K562 (cell line): Measurements from ENCODE around the gene ITPKB. TPM values are rescaled to one million over a fixed set of nuclear protein-coding genes. Genes with fewer than 3 reads are reported as not detected.

Experiments
- ATAC-seq: fragments of 200-7000 bp; cut with Tn5 transposase; 3 replicates; pipeline ENCODE4 v1.9.1; 2020; ENCODE audit warnings: moderate library complexity
- BruUV-seq: library from RNA; stranded (reverse); fragments of 400-500 nt; replicated peaks from 2 replicates; lab custom pipeline; 2021; lab: Mats Ljungman, UMichigan
- CTCF ChIA-PET: fragments of 300-600 bp; formaldehyde crosslinking; extraction: SDS; loops from one replicate; lab custom pipeline; 2021; ENCODE audit warnings: low intra/inter-chr PET ratio; lab: Yijun Ruan, JAX
- POLR2A ChIA-PET: fragments of 300-600, 350-650 bp; sonication (Branson Sonifier 250); formaldehyde crosslinking; extraction: SDS; loops from one replicate; lab custom pipeline; 2021; ENCODE audit warnings: antibody characterized with exemption, inconsistent platforms; lab: Yijun Ruan, JAX
- DNase-seq, 4 experiments: peaks; one replicate each; pipeline versions ENCODE4 v3.0.0 to v3.0.0-alpha.2; 2011 to 2018; ENCODE audit warnings: low spot score in 3 of 4, mixed read lengths in 3 of 4; ENCODE audit errors: extremely low read depth in 1 of 4
- FAIRE-seq: peaks from 2 replicates; lab custom pipeline; 2011; peaks lifted over from hg19 to GRCh38; lab: Jason Lieb, UNC
- H2AFZ ChIP-seq: 2 replicates; pipeline ENCODE4 v1.6.0; 2011; ENCODE audit warnings: low read depth, low read length, control low read depth, inconsistent platforms
- H3K27ac ChIP-seq: fragments of 200-600 bp; 3 replicates; pipeline ENCODE4 v1.8.0; 2011; ENCODE audit warnings: low read depth, mild to moderate bottlenecking, control low read depth, inconsistent platforms, low read length, moderate library complexity, mixed read lengths; ENCODE audit errors: extremely low read depth
- H3K27me3 ChIP-seq, 2 experiments: fragments of 300-600 bp in 1 of 2; 2 replicates in 1 of 2; 3 replicates in 1 of 2; pipeline versions ENCODE4 v1.6.0 to v1.8.0; 2011; ENCODE audit warnings: inconsistent platforms in 2 of 2, low read length in 2 of 2, mild to moderate bottlenecking in 1 of 2, mixed read lengths in 1 of 2, moderate library complexity in 1 of 2; ENCODE audit not compliant: control insufficient read depth in 2 of 2, insufficient read depth in 2 of 2
- H3K36me3 ChIP-seq: fragments of 300-600 bp; 3 replicates; pipeline ENCODE4 v1.8.0; 2011; ENCODE audit warnings: mild to moderate bottlenecking, low read length, inconsistent platforms; ENCODE audit not compliant: control insufficient read depth, insufficient read depth
- H3K4me1 ChIP-seq, 2 experiments: fragments of 200-600 bp in 1 of 2; replicated peaks in 1 of 2; 2 replicates in 1 of 2; 3 replicates in 1 of 2; pipeline versions ENCODE4 v1.5.1 to v1.8.0; 2011; ENCODE audit warnings: inconsistent platforms in 2 of 2, low read length in 2 of 2, mild to moderate bottlenecking in 1 of 2, mixed read lengths in 1 of 2, moderate library complexity in 1 of 2; ENCODE audit not compliant: control insufficient read depth in 2 of 2, insufficient read depth in 2 of 2
- H3K4me2 ChIP-seq: 2 replicates; pipeline ENCODE4 v1.6.1; 2011; ENCODE audit warnings: low read length, control low read depth, inconsistent platforms, mixed read lengths; ENCODE audit not compliant: insufficient read depth
- H3K4me3 ChIP-seq: fragments of 200-600 bp; sonication (generic), shearing (Covaris generic); 2 replicates; pipeline ENCODE4 v1.5.1; 2016; ENCODE audit warnings: control low read depth, inconsistent platforms
- H3K79me2 ChIP-seq: fragments of 200-600 bp; 3 replicates; pipeline ENCODE4 v1.8.0; 2011; ENCODE audit warnings: low read length, inconsistent platforms; ENCODE audit not compliant: control insufficient read depth, insufficient read depth
- H3K9ac ChIP-seq, 2 experiments: 2 replicates each; pipeline versions ENCODE4 v1.6.0 to v1.6.1; 2011; ENCODE audit warnings: low read depth in 2 of 2, low read length in 2 of 2, control low read depth in 1 of 2, inconsistent platforms in 1 of 2, mild to moderate bottlenecking in 1 of 2, mixed read lengths in 1 of 2; ENCODE audit not compliant: insufficient read depth in 1 of 2
- H3K9me1 ChIP-seq: one replicate; pipeline ENCODE4 v1.6.0; 2011; ENCODE audit warnings: inconsistent platforms, mild to moderate bottlenecking, low read length, moderate library complexity; ENCODE audit not compliant: control insufficient read depth, insufficient read depth
- H3K9me3 ChIP-seq: replicated peaks from 2 replicates; pipeline ENCODE4 v1.5.1; 2011; ENCODE audit warnings: low read depth, low read length, inconsistent platforms; ENCODE audit not compliant: control insufficient read depth, insufficient read depth
- H4K20me1 ChIP-seq: replicated peaks from 2 replicates; pipeline ENCODE4 v1.6.1; 2011; ENCODE audit warnings: low read length, inconsistent platforms, mixed read lengths; ENCODE audit not compliant: control insufficient read depth, insufficient read depth
- ATF3 ChIP-seq, 2 experiments: fragments of 450-650 bp in 1 of 2; sonication (generic) in 1 of 2; formaldehyde crosslinking in 1 of 2; IDR thresholded peaks in 1 of 2; conservative IDR thresholded peaks in 1 of 2; 2 replicates each; pipeline versions ENCODE4 v1.6.1 to v1.8.1; 2016 to 2023; ENCODE audit warnings: mild to moderate bottlenecking in 2 of 2, moderate library complexity in 2 of 2, inconsistent platforms in 1 of 2, missing genetic modification reagents in 1 of 2
- CEBPZ ChIP-seq: fragments of 150-350 bp; IDR thresholded peaks from 2 replicates; pipeline ENCODE4 v1.6.1; 2014; ENCODE audit warnings: low read depth, mild to moderate bottlenecking, low read length, borderline replicate concordance
- CHD1 ChIP-seq: fragments of 200-600 bp; sonication (generic); IDR thresholded peaks from one replicate; pipeline ENCODE4 v1.6.1; 2012; ENCODE audit warnings: mild to moderate bottlenecking, moderate library complexity, low read length, inconsistent platforms
- CREB3L1 ChIP-seq: fragments of 450-650 bp; IDR thresholded peaks from 2 replicates; pipeline ENCODE4 v1.6.1; 2014; ENCODE audit warnings: low read depth, mild to moderate bottlenecking, moderate library complexity, borderline replicate concordance
- ELF1 ChIP-seq: fragments of 200-800 bp; sonication (Bioruptor generic); IDR thresholded peaks from 2 replicates; pipeline ENCODE4 v1.6.1; 2016; ENCODE audit warnings: missing genetic modification characterization, missing compliant biosample characterization
- FOXP1 ChIP-seq: sonication (generic); formaldehyde crosslinking; IDR thresholded peaks from 2 replicates; pipeline ENCODE4 v1.8.0; 2022; ENCODE audit warnings: mild to moderate bottlenecking, missing genetic modification reagents
- KAT2B ChIP-seq: IDR thresholded peaks from one replicate; pipeline ENCODE4 v1.6.1; 2012; ENCODE audit warnings: low read depth, mild to moderate bottlenecking, control low read depth, inconsistent platforms, low read length, moderate library complexity
- MEF2D ChIP-seq: conservative IDR thresholded peaks from 2 replicates; pipeline ENCODE4 v1.6.1; 2016; ENCODE audit warnings: low read depth, missing genetic modification characterization, missing compliant biosample characterization
- MLX ChIP-seq, 2 experiments: fragments of 450-650 bp in 1 of 2; sonication (generic) in 1 of 2; formaldehyde crosslinking; conservative IDR thresholded peaks; 2 replicates each; pipeline versions ENCODE4 v1.4.0 to v1.8.1; 2020 to 2022; ENCODE audit warnings: mild to moderate bottlenecking in 1 of 2, missing genetic modification reagents in 1 of 2
- NUFIP1 ChIP-seq: fragments of 450-650 bp; IDR thresholded peaks from 2 replicates; pipeline ENCODE4 v1.6.1; 2018; ENCODE audit not compliant: partially characterized antibody
- PKNOX1 ChIP-seq: fragments of 450-650 bp; IDR thresholded peaks from 2 replicates; pipeline ENCODE4 v1.6.1; 2016
- ZNF165 ChIP-seq: fragments of 250-450 bp; sonication (Bioruptor Pico); IDR thresholded peaks from 2 replicates; pipeline ENCODE4 v1.4.0; 2020; ENCODE audit warnings: borderline replicate concordance
- ZNF354B ChIP-seq: fragments of 250-450 bp; sonication (Bioruptor Pico); IDR thresholded peaks from 2 replicates; pipeline ENCODE4 v1.4.0; 2020
- ZNF384 ChIP-seq: IDR thresholded peaks from 2 replicates; pipeline ENCODE4 v1.6.1; 2012; ENCODE audit warnings: low read depth, low read length, improper control_type of control experiment
- ZNF436 ChIP-seq: fragments of 250-450, 450-650 bp; sonication (Bioruptor Pico); formaldehyde crosslinking; IDR thresholded peaks from 2 replicates; pipeline ENCODE4 v1.7.0; 2020; ENCODE audit warnings: mild to moderate bottlenecking
- WGBS: fragments of 100-300 bp; shearing (Covaris generic); methylation state at CpG from one replicate; pipeline ENCODE4 v1.1.6; 2016; ENCODE audit warnings: low coverage, mixed read lengths; ENCODE audit not compliant: insufficient coverage; ENCODE audit errors: missing lambda C conversion rate; 5-methylcytosine and 5-hydroxymethylcytosine counted together
- in situ Hi-C: fragments of 300-500 bp; cut with MboI; formaldehyde crosslinking; loops from 4 replicates; pipeline ENCODE4 v1.15.0; 2018; ENCODE audit warnings: inconsistent platforms, mixed read lengths
- intact Hi-C: fragments of 100-400 bp; cut with micrococcal nuclease; formaldehyde crosslinking; loops from 2 replicates; pipeline ENCODE4 v1.14.2; 2022
- polyA plus RNA-seq, 8 experiments: library from polyadenylated mRNA; depleted of rRNA in 4 of 8; stranded (reverse) in 5 of 8; unstranded in 3 of 8; fragments of >200 nt; fragmentation: Nextera tagmentation in 2 of 8; fragmentation: Illumina TruSeq in 1 of 8; extraction: Ambion mirVana in 2 of 8; extraction: Trizol in 1 of 8; gene quantifications; 2 replicates each; pipeline versions ENCODE4 v1.2.1 to v1.2.3, GENCODE V29; 2011 to 2014; ENCODE audit warnings: inconsistent platforms in 1 of 8, missing spikeins in 1 of 8
- total RNA-seq, 7 experiments: library from RNA; depleted of rRNA in 6 of 7; stranded (reverse); fragments of >200 nt in 6 of 7; fragmentation: Illumina TruSeq in 2 of 7; extraction: Trizol in 2 of 7; gene quantifications; 2 replicates each; pipeline versions ENCODE4 v1.2.1 to v1.2.3, GENCODE V29; 2011 to 2021; ENCODE audit warnings: low replicate concordance in 1 of 7

Gene ITPKB
- total and polyA plus RNA-seq, 9 of the 15 experiments (the other 6 are each of a cell fraction or from before 2014, with no cell fraction given) = 0.01 to 0.22 TPM; not detected in 7

GRCh38 chr1:226652613-226653012 lies 86.5 kb downstream of the ITPKB start:
- H3K4me3 ChIP-seq = no peak overlapping the region
- H3K9ac ChIP-seq = no peak overlapping the region
- in situ Hi-C loops (no loop called here), intact Hi-C loops (no loop called here)
- no peak for DNase-seq
- no TSS peak for BruUV-seq
- FAIRE-seq = no peak
- WGBS = 2% methylated on average over 6 of the region's 6 CpGs
- H3K9me3 ChIP-seq = no peaks in the 10 kb centered on the region
- ChIA-PET POLR2A (interaction anchor here (0.9 kb wide), 1 partner anchor 15 kb away, joined by 3 read pairs; no protein-coding TSS in a partner anchor), CTCF (no interaction called here)
- H3K4me2 ChIP-seq = no peak overlapping the region
- no peaks in the 10 kb centered on the region for H3K79me2 ChIP-seq
- no peak overlapping the region for H2AFZ ChIP-seq
- H3K4me1 ChIP-seq = peaks cover 0 to 3% of the 10 kb centered on the region in 2 experiments; a peak in 3 of 5 replicates
- H4K20me1 ChIP-seq = peaks cover 7% of the 10 kb centered on the region
- H3K9me1 ChIP-seq = no peaks in the 10 kb centered on the region
- no peaks in the 10 kb centered on the region for H3K36me3 ChIP-seq
- H3K27me3 ChIP-seq = peaks cover 40 to 58% of the 10 kb centered on the region in 2 experiments
- H3K27ac ChIP-seq = no peak overlapping the region
- ATAC-seq = no peak
- TF ChIP-seq ZNF354B (no peak), MLX (CRISPR knock-in tag; conservative IDR thresholded peaks at IDR 0.05) (no peak), NUFIP1 (no peak), CHD1 (no peak), MEF2D (no peak), ATF3 (IDR thresholded peaks at IDR 0.05) (no peak), ATF3 (CRISPR knock-in tag; conservative IDR thresholded peaks at IDR 0.05) (no peak), KAT2B (no peak), ELF1 (tag) (no peak), FOXP1 (CRISPR knock-in tag) (no peak), CREB3L1 (no peak), ZNF384 (no peak), ZNF165 (CRISPR knock-in tag) (no peak), CEBPZ (no peak), ZNF436 (CRISPR knock-in tag) (no peak), PKNOX1 (no peak)
